SU-DHL-6 (cell line): ENCODE data around the gene NUP98.

Experiments
- CTCF ChIP-seq: fragments of 200-600 bp; sonication (generic); IDR thresholded peaks from one replicate; pipeline ENCODE4 v1.5.1; 2017; ENCODE audit warnings: antibody characterized with exemption, mild to moderate bottlenecking, low read length, moderate library complexity; ENCODE audit not compliant: insufficient read depth, poor library complexity, severe bottlenecking
- EZH2phosphoT487 ChIP-seq: fragments of 200-600 bp; sonication (generic), shearing (Covaris generic); conservative IDR thresholded peaks from 2 replicates; pipeline ENCODE4 v1.6.1; 2018; ENCODE audit warnings: mild to moderate bottlenecking, antibody characterized with exemption, low read length, moderate library complexity, mixed read lengths

GRCh38 chr11:3810446-3810845 lies 13.1 kb upstream of the NUP98 start:
- no peak for TF ChIP-seq CTCF
- TF ChIP-seq EZH2phosphoT487 = no peak
